CD4-positive, alpha-beta memory T cell (primary cell): ENCODE measurements around the gene SLC25A3. TPM values are rescaled to one million over a fixed set of nuclear protein-coding genes. Genes with fewer than 3 reads are reported as not detected.
"Not testable (repeated sequence)": the region's sequence is repeated elsewhere in the genome, so short reads cannot be mapped to it uniquely, and the experiment has no call there.

Experiments
- CTCF ChIA-PET: fragments of 350-600 bp; sonication (Branson Sonifier 250); formaldehyde crosslinking; loops from one replicate; lab custom pipeline; 2021; ENCODE audit warnings: inconsistent platforms; ENCODE audit not compliant: partially characterized antibody; lab: Charles Lee
- POLR2A ChIA-PET: fragments of 350-600 bp; sonication (Branson Sonifier 250); formaldehyde crosslinking; loops from one replicate; lab custom pipeline; 2021; ENCODE audit not compliant: partially characterized antibody; lab: Charles Lee
- DNase-seq, 5 donors: peaks; one replicate each; pipeline versions ENCODE4 v3.0.0 to v3.0.0-alpha.2; 2020 to 2022; ENCODE audit warnings: mixed read lengths in 1 of 5
- H3K27ac ChIP-seq: one replicate; pipeline ENCODE4 v1.7.0; 2013; ENCODE audit warnings: low read depth, low read length
- H3K27me3 ChIP-seq: 2 replicates; pipeline ENCODE4 v1.7.0; 2013; ENCODE audit warnings: mild to moderate bottlenecking, low read length, moderate library complexity; ENCODE audit not compliant: insufficient read depth
- H3K36me3 ChIP-seq: 2 replicates; pipeline ENCODE4 v1.7.0; 2013; ENCODE audit warnings: mild to moderate bottlenecking, low read length, moderate library complexity; ENCODE audit not compliant: insufficient read depth
- H3K4me1 ChIP-seq: 2 replicates; pipeline ENCODE4 v1.7.0; 2013; ENCODE audit warnings: mild to moderate bottlenecking, low read length, moderate library complexity; ENCODE audit not compliant: insufficient read depth
- H3K4me3 ChIP-seq, 2 donors: one replicate each; pipeline ENCODE4 v1.7.0; 2013; ENCODE audit warnings: low read length in 2 of 2, mild to moderate bottlenecking in 1 of 2
- H3K9me3 ChIP-seq, 2 donors: one replicate each; pipeline ENCODE4 v1.7.0; 2013; ENCODE audit warnings: low read length in 2 of 2, control low read depth in 1 of 2; ENCODE audit not compliant: control insufficient read depth in 1 of 2
- H3K27ac Mint-ChIP-seq, 7 donors: one replicate each; pipeline ENCODE4 v1.8.0; 2020 to 2021; ENCODE audit warnings: mixed read lengths in 7 of 7, mild to moderate bottlenecking in 6 of 7, inconsistent platforms in 3 of 7, moderate library complexity in 3 of 7
- H3K27me3 Mint-ChIP-seq, 2 donors: one replicate each; pipeline ENCODE4 v1.8.0; 2020 to 2021; ENCODE audit warnings: mixed read lengths in 2 of 2
- H3K36me3 Mint-ChIP-seq, 2 donors: one replicate each; pipeline ENCODE4 v1.8.0; 2020 to 2021; ENCODE audit warnings: mixed read lengths in 2 of 2, inconsistent platforms in 1 of 2, mild to moderate bottlenecking in 1 of 2
- H3K4me1 Mint-ChIP-seq, 4 donors: one replicate each; pipeline ENCODE4 v1.8.0; 2020 to 2021; ENCODE audit warnings: mixed read lengths in 4 of 4, mild to moderate bottlenecking in 1 of 4
- H3K4me3 Mint-ChIP-seq, 8 donors: one replicate each; pipeline ENCODE4 v1.8.0; 2020 to 2021; ENCODE audit warnings: mixed read lengths in 8 of 8, mild to moderate bottlenecking in 7 of 8, moderate library complexity in 6 of 8, inconsistent platforms in 3 of 8
- H3K9me3 Mint-ChIP-seq, 8 donors: one replicate each; pipeline ENCODE4 v1.8.0; 2020 to 2021; ENCODE audit warnings: mixed read lengths in 8 of 8, mild to moderate bottlenecking in 5 of 8, inconsistent platforms in 3 of 8, moderate library complexity in 1 of 8
- intact Hi-C: fragments of 100-400 bp; cut with micrococcal nuclease; formaldehyde crosslinking; loops from one replicate; pipeline ENCODE4 v1.15.1; 2023
- polyA plus RNA-seq, 2 donors: library from polyadenylated mRNA; unstranded; fragments of 300-500 nt; fragmentation: Illumina TruSeq; gene quantifications; one replicate each; pipeline ENCODE4 v1.2.3, GENCODE V29; 2021
- total RNA-seq, 2 experiments: library from RNA; stranded (reverse); gene quantifications; one replicate each; pipeline ENCODE4 v1.2.3, GENCODE V29; 2021

The SLC25A3 gene
- total and polyA plus RNA-seq, 4 experiments from 2014 or later = 213 to 304 (median 262) TPM

- Mint-ChIP-seq H3K4me3 (no peak overlapping the region), H3K27ac (no peak overlapping the region), H3K4me1 (no peaks in the 10 kb centered on the region), H3K36me3 (no peaks in the 10 kb centered on the region), H3K27me3 (no peaks in the 10 kb centered on the region), H3K9me3 (peaks cover 0 to 2% (median 0%) of the 10 kb centered on the region in 8 donors)
- Histone ChIP-seq H3K9me3 (no peaks in the 10 kb centered on the region), H3K4me3 (no peak overlapping the region), H3K27me3 (no peaks in the 10 kb centered on the region), H3K36me3 (no peaks in the 10 kb centered on the region), H3K4me1 (no peaks in the 10 kb centered on the region), H3K27ac (no peak overlapping the region)
- CTCF ChIA-PET = no interaction called here
- no peak for DNase-seq
- POLR2A ChIA-PET = interaction anchor here (1.6 kb wide), 1 partner anchor 34 kb away, joined by 5 read pairs; the partner anchor contains the start of gene SLC25A3
- intact Hi-C loops = no loop called here
These were observed 33.8 kb upstream of the SLC25A3 start for GRCh38 chr12:98559666-98560065.

DNA sequence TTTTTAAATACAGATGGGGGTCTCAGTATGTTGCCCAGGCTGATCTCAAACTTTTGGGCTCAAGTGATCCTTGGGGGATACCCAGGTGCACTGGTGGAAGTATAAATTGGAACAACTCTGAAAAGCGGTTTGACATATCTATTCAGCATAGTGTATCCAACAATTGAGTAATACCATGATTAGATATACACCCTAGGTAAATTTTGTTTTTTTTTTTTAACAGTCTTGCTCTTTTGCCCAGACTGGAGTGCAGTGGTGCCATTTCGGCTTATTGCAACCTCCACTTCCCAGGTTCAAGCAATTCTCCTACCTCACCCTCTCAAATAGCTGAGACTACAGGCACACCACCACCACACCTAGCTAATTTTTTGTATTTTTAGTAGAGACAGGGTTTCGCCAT, 31.6 kb upstream of the SLC25A3 start:
- Histone ChIP-seq H3K4me1 (no peaks in the 10 kb centered on the region), H3K36me3 (no peaks in the 10 kb centered on the region), H3K27ac (no peak overlapping the region), H3K9me3 (no peaks in the 10 kb centered on the region), H3K27me3 (no peaks in the 10 kb centered on the region), H3K4me3 (no peak overlapping the region)
- Mint-ChIP-seq H3K27me3 (no peaks in the 10 kb centered on the region), H3K9me3 (peaks cover 0 to 3% (median 0%) of the 10 kb centered on the region in 8 donors), H3K4me1 (peaks cover 0 to 3% (median 3%) of the 10 kb centered on the region in 4 donors), H3K4me3 (no peak overlapping the region), H3K36me3 (no peaks in the 10 kb centered on the region), H3K27ac (no peak overlapping the region)
- ChIA-PET POLR2A (interaction anchor here (0.6 kb wide), 1 partner anchor 40 kb away, joined by 3 read pairs; no protein-coding TSS in a partner anchor), CTCF (interaction anchor here (1.0 kb wide), 1 partner anchor 9 kb away, joined by 3 read pairs; no protein-coding TSS in a partner anchor)
- DNase-seq = no peak
- intact Hi-C loops = no loop called here

DNA sequence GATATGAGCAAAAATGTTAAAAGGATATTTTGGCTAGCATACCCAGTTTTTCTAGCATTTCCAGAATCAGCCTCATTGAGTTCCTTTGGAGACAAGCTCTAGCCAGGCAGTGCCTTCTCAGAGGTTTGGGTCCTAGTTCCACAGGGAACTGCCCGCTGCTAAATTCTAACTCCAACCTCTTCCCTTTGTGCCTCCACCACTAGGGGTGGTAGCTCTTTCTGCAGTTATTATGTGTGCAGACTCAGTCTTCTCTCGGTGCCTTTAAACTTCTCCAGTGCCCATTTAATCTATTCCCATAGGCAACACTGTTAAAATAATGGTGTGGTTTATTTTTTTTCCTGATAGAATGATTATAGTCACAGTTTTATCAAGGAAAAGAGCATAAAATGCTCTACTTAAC, 21.5 kb upstream of the SLC25A3 start:
- H3K4me1 ChIP-seq = no peaks in the 10 kb centered on the region
- DNase-seq = no peak
- no peaks in the 10 kb centered on the region for H3K27me3 ChIP-seq
- Mint-ChIP-seq H3K4me1 (peaks cover 0 to 2% (median under 1%) of the 10 kb centered on the region in 4 donors), H3K9me3 (peaks cover 0 to 2% (median 0%) of the 10 kb centered on the region in 8 donors), H3K27ac (no peak overlapping the region), H3K4me3 (no peak overlapping the region), H3K36me3 (no peaks in the 10 kb centered on the region), H3K27me3 (peaks cover 0 to 2% of the 10 kb centered on the region in 2 donors)
- no peaks in the 10 kb centered on the region for H3K9me3 ChIP-seq
- POLR2A ChIA-PET = no interaction called here
- no peak overlapping the region for H3K27ac ChIP-seq
- intact Hi-C loops = no loop called here
- no peak overlapping the region for H3K4me3 ChIP-seq
- CTCF ChIA-PET = interaction anchor here (0.6 to 1.7 kb wide), 5 partner anchors 15 to 1803 kb away, joined by 3 to 4 read pairs (median 4); no protein-coding TSS in a partner anchor
- H3K36me3 ChIP-seq = no peaks in the 10 kb centered on the region

GRCh38 chr12:98574110-98574509, 19.4 kb upstream of the SLC25A3 start:
- Mint-ChIP-seq H3K27me3 (peaks cover 0 to 2% of the 10 kb centered on the region in 2 donors), H3K9me3 (peaks cover 0 to 3% (median 0%) of the 10 kb centered on the region in 8 donors), H3K4me3 (no peak overlapping the region), H3K27ac (no peak overlapping the region), H3K4me1 (no peaks in the 10 kb centered on the region), H3K36me3 (no peaks in the 10 kb centered on the region)
- ChIA-PET CTCF (interaction anchor here (1.1 kb wide), 1 partner anchor 22 kb away, joined by 5 read pairs; no protein-coding TSS in a partner anchor), POLR2A (no interaction called here)
- intact Hi-C loops = no loop called here
- no peaks in the 10 kb centered on the region for H3K9me3 ChIP-seq
- no peak for DNase-seq
- no peak overlapping the region for H3K4me3 ChIP-seq
- H3K4me1 ChIP-seq = no peaks in the 10 kb centered on the region
- no peaks in the 10 kb centered on the region for H3K27me3 ChIP-seq
- no peak overlapping the region for H3K27ac ChIP-seq
- H3K36me3 ChIP-seq = no peaks in the 10 kb centered on the region

GRCh38 chr12:98575013-98575412, 18.5 kb upstream of the SLC25A3 start:
- no peak overlapping the region for H3K27ac Mint-ChIP-seq
- Histone ChIP-seq H3K27ac (no peak overlapping the region), H3K36me3 (no peaks in the 10 kb centered on the region), H3K27me3 (no peaks in the 10 kb centered on the region), H3K9me3 (no peaks in the 10 kb centered on the region), H3K4me3 (no peak overlapping the region), H3K4me1 (no peaks in the 10 kb centered on the region)
- peaks cover 0 to 3% (median 0%) of the 10 kb centered on the region in 8 donors for H3K9me3 Mint-ChIP-seq
- POLR2A ChIA-PET = no interaction called here
- no peak overlapping the region for H3K4me3 Mint-ChIP-seq
- H3K27me3 Mint-ChIP-seq = peaks cover 0 to 2% of the 10 kb centered on the region in 2 donors
- no peak for DNase-seq
- intact Hi-C loops = no loop called here
- CTCF ChIA-PET = interaction anchor here (0.9 to 2.0 kb wide), 3 partner anchors 8 to 87 kb away, joined by 3 to 17 read pairs (median 3); no protein-coding TSS in a partner anchor
- H3K36me3 Mint-ChIP-seq = no peaks in the 10 kb centered on the region
- no peaks in the 10 kb centered on the region for H3K4me1 Mint-ChIP-seq

GRCh38 chr12:98576795-98577194, 16.7 kb upstream of the SLC25A3 start:
- H3K36me3 ChIP-seq, H3K27ac ChIP-seq, H3K4me1 Mint-ChIP-seq, H3K4me1 ChIP-seq, H3K9me3 ChIP-seq, H3K27ac Mint-ChIP-seq, H3K36me3 Mint-ChIP-seq, intact Hi-C loops, DNase-seq, H3K9me3 Mint-ChIP-seq, H3K4me3 Mint-ChIP-seq, H3K4me3 ChIP-seq, POLR2A ChIA-PET, H3K27me3 Mint-ChIP-seq, H3K27me3 ChIP-seq: not testable (repeated sequence)
- CTCF ChIA-PET = interaction anchor here (1.1 kb wide), 1 partner anchor 10 kb away, joined by 7 read pairs; no protein-coding TSS in a partner anchor

DNA sequence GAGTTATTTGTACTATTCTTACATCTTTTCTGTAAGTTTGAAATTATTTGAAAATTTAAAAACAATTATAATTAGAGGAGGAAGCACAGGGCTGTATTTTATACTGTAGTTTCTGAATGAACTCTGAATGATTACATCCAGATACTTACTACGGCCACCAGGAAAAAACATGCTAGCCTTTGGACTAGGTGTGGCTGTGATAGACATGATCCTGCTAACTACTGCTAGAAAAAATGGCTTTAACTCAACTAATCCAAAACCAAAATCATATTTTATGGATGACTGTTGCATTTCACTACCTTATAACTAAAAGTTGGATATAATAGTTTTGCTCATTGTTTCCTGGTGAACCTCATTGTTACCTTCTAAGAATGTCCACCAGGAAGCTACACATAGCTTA, 15.1 kb upstream of the SLC25A3 start:
- ChIA-PET CTCF (no interaction called here), POLR2A (no interaction called here)
- H3K27ac ChIP-seq = no peak overlapping the region
- H3K4me3 ChIP-seq = no peak overlapping the region
- no peaks in the 10 kb centered on the region for H3K36me3 ChIP-seq
- no peaks in the 10 kb centered on the region for H3K36me3 Mint-ChIP-seq
- H3K27me3 Mint-ChIP-seq = peaks cover 0 to 2% of the 10 kb centered on the region in 2 donors
- peaks cover 0 to 3% (median 0%) of the 10 kb centered on the region in 8 donors for H3K9me3 Mint-ChIP-seq
- no peaks in the 10 kb centered on the region for H3K4me1 Mint-ChIP-seq
- intact Hi-C loops = no loop called here
- DNase-seq = no peak
- no peak overlapping the region for H3K4me3 Mint-ChIP-seq
- no peak overlapping the region for H3K27ac Mint-ChIP-seq
- H3K27me3 ChIP-seq = no peaks in the 10 kb centered on the region
- no peaks in the 10 kb centered on the region for H3K4me1 ChIP-seq
- no peaks in the 10 kb centered on the region for H3K9me3 ChIP-seq
